HEK293 (cell line): Measurements from ENCODE around the gene MED20.

ENCODE experiments used
- BCL11A ChIP-seq: fragments of 450-650 bp; formaldehyde crosslinking; IDR thresholded peaks from 2 replicates; pipeline ENCODE4 v1.5.1; 2016; ENCODE audit warnings: low read depth, missing biosample characterization, missing genetic modification characterization
- EGR2 ChIP-seq: fragments of 450-650 bp; formaldehyde crosslinking; IDR thresholded peaks from 2 replicates; pipeline ENCODE4 v1.5.1; 2016; ENCODE audit warnings: low read depth, missing biosample characterization, missing genetic modification characterization
- KLF9 ChIP-seq: fragments of 450-650 bp; formaldehyde crosslinking; IDR thresholded peaks from 2 replicates; pipeline ENCODE4 v1.5.1; 2016; ENCODE audit warnings: missing biosample characterization, missing genetic modification characterization, low read depth
- MYNN ChIP-seq: fragments of 450-650 bp; formaldehyde crosslinking; IDR thresholded peaks from 2 replicates; pipeline ENCODE4 v1.5.1; 2016; ENCODE audit warnings: missing biosample characterization, missing genetic modification characterization, borderline replicate concordance
- MZF1 ChIP-seq: fragments of 450-650 bp; formaldehyde crosslinking; IDR thresholded peaks from 2 replicates; pipeline ENCODE4 v1.5.1; 2017; ENCODE audit warnings: missing biosample characterization, missing genetic modification characterization, borderline replicate concordance
- SP3 ChIP-seq: fragments of 450-650 bp; formaldehyde crosslinking; IDR thresholded peaks from 2 replicates; pipeline ENCODE4 v1.5.1; 2016; ENCODE audit warnings: missing biosample characterization, missing genetic modification characterization
- YY2 ChIP-seq: fragments of 450-650 bp; formaldehyde crosslinking; IDR thresholded peaks from 2 replicates; pipeline ENCODE4 v1.5.1; 2016; ENCODE audit warnings: missing biosample characterization, missing genetic modification characterization
- ZNF112 ChIP-seq: fragments of 450-650 bp; formaldehyde crosslinking; IDR thresholded peaks from 2 replicates; pipeline ENCODE4 v1.5.0; 2017; ENCODE audit warnings: missing biosample characterization, missing genetic modification characterization
- ZNF132 ChIP-seq: fragments of 450-650 bp; formaldehyde crosslinking; IDR thresholded peaks from 2 replicates; pipeline ENCODE4 v1.5.1; 2017; ENCODE audit warnings: missing biosample characterization, missing genetic modification characterization, borderline replicate concordance
- ZNF146 ChIP-seq: fragments of 450-650 bp; formaldehyde crosslinking; IDR thresholded peaks from 2 replicates; pipeline ENCODE4 v1.5.1; 2016; ENCODE audit warnings: missing biosample characterization, missing genetic modification characterization
- ZNF155 ChIP-seq: fragments of 450-650 bp; formaldehyde crosslinking; IDR thresholded peaks from 2 replicates; pipeline ENCODE4 v1.5.1; 2016; ENCODE audit warnings: missing biosample characterization, missing genetic modification characterization
- ZNF24 ChIP-seq: fragments of 450-650 bp; formaldehyde crosslinking; IDR thresholded peaks from 2 replicates; pipeline ENCODE4 v1.5.1; 2016; ENCODE audit warnings: missing biosample characterization, missing genetic modification characterization
- ZNF707 ChIP-seq: fragments of 450-650 bp; formaldehyde crosslinking; IDR thresholded peaks from 2 replicates; pipeline ENCODE4 v1.5.1; 2016; ENCODE audit warnings: missing biosample characterization, missing genetic modification characterization
- TF ChIP-seq, protein P1 (sequence below): fragments of 450-650 bp; formaldehyde crosslinking; IDR thresholded peaks from 2 replicates; pipeline ENCODE4 v1.5.1; 2016; ENCODE audit warnings: missing biosample characterization, missing genetic modification characterization
- TF ChIP-seq, protein P2 (sequence below): fragments of 450-650 bp; formaldehyde crosslinking; IDR thresholded peaks from 2 replicates; pipeline ENCODE4 v1.5.1; 2017; ENCODE audit warnings: missing biosample characterization, missing genetic modification characterization
- TF ChIP-seq, protein P3 (sequence below): fragments of 450-650 bp; formaldehyde crosslinking; IDR thresholded peaks from 2 replicates; pipeline ENCODE4 v1.5.1; 2017; ENCODE audit warnings: missing biosample characterization, missing genetic modification characterization
- TF ChIP-seq, protein P4 (sequence below): fragments of 450-650 bp; formaldehyde crosslinking; IDR thresholded peaks from 2 replicates; pipeline ENCODE4 v1.5.1; 2016; ENCODE audit warnings: missing biosample characterization, missing genetic modification characterization
- TF ChIP-seq, protein P5 (sequence below): fragments of 450-650 bp; formaldehyde crosslinking; IDR thresholded peaks from 2 replicates; pipeline ENCODE4 v1.5.1; 2017; ENCODE audit warnings: missing biosample characterization, missing genetic modification characterization
- TF ChIP-seq, protein P6 (sequence below): fragments of 450-650 bp; formaldehyde crosslinking; IDR thresholded peaks from 2 replicates; pipeline ENCODE4 v1.5.1; 2017; ENCODE audit warnings: missing biosample characterization, missing genetic modification characterization
- TF ChIP-seq, protein P7 (sequence below): fragments of 450-650 bp; formaldehyde crosslinking; IDR thresholded peaks from 2 replicates; pipeline ENCODE4 v1.5.1; 2017; ENCODE audit warnings: missing biosample characterization, mild to moderate bottlenecking, missing genetic modification characterization, moderate library complexity
- TF ChIP-seq, protein P8 (sequence below): fragments of 450-650 bp; formaldehyde crosslinking; IDR thresholded peaks from 2 replicates; pipeline ENCODE4 v1.5.1; 2016; ENCODE audit warnings: missing biosample characterization, missing genetic modification characterization, borderline replicate concordance
- TF ChIP-seq, protein P9 (sequence below): fragments of 450-650 bp; formaldehyde crosslinking; IDR thresholded peaks from 2 replicates; pipeline ENCODE4 v1.5.1; 2016; ENCODE audit warnings: missing biosample characterization, missing genetic modification characterization

The MED20 gene

DNA sequence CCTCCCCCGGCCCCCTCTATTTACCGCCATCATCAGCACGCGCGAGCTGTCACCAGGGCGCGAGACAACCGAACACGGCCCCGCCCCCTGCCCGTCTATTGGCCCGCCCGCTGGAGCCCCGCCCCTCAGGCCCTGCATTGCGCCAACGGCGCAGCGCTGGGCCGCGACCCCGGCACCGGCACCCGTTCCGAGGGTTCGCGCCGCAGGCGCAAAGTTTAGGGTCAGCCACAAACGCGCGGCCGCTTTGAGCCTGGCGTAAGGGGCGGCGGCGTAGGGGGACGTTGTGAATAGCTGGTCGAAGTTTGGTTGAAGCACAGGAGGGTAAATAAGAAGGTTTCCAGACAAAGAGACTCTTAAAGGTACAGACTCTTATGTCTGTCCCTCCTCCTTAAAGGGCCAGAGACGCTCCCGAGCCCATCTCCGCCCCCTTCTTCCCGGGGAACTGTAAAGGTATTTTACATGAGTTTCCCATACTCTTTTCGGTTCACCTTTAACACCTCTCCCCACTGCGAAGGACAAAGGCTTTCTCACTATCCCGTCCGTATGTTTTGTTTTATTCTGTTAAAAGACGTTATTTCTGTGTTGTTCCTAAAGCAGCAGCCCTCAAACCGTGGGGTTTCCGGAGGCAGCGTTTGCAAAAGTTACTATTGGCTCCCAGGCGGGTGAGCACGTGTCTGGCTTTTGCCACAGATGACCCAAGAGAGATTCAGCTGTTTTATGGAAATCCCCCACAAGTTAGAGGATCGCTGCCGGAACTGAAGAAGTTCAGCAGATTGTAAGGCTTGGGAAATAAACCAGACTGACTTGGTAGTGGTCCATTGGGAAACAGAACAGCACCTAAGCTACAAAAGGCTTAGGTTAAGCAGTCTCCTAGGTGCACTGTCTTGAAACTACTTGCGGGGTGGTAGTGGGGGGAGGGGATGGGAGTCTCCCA is 25.4 kb downstream of the MED20 start, which contains the start of gene USP49 (continued):
- TF ChIP-seq, protein P1, sequence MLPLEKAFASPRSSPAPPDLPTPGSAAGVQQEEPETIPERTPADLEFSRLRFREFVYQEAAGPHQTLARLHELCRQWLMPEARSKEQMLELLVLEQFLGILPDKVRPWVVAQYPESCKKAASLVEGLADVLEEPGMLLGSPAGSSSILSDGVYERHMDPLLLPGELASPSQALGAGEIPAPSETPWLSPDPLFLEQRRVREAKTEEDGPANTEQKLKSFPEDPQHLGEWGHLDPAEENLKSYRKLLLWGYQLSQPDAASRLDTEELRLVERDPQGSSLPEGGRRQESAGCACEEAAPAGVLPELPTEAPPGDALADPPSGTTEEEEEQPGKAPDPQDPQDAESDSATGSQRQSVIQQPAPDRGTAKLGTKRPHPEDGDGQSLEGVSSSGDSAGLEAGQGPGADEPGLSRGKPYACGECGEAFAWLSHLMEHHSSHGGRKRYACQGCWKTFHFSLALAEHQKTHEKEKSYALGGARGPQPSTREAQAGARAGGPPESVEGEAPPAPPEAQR = no peak
- TF ChIP-seq ZNF24 (tag by site-specific recombination) (no peak), ZNF707 (tag by site-specific recombination) (no peak), KLF9 (tag by site-specific recombination) (0 out of 2 replicates have a peak, but pooled peaks have one; percentile 54), ZNF146 (tag by site-specific recombination) (no peak), BCL11A (tag by site-specific recombination) (no peak), ZNF112 (tag by site-specific recombination) (no peak), MZF1 (tag by site-specific recombination) (peak; percentile 81), YY2 (tag by site-specific recombination) (no peak), SP3 (tag by site-specific recombination) (peak; percentile 76), MYNN (tag by site-specific recombination) (peak; percentile 93), EGR2 (no peak), ZNF132 (tag by site-specific recombination) (no peak), ZNF155 (tag by site-specific recombination) (no peak)
- TF ChIP-seq, protein P2, sequence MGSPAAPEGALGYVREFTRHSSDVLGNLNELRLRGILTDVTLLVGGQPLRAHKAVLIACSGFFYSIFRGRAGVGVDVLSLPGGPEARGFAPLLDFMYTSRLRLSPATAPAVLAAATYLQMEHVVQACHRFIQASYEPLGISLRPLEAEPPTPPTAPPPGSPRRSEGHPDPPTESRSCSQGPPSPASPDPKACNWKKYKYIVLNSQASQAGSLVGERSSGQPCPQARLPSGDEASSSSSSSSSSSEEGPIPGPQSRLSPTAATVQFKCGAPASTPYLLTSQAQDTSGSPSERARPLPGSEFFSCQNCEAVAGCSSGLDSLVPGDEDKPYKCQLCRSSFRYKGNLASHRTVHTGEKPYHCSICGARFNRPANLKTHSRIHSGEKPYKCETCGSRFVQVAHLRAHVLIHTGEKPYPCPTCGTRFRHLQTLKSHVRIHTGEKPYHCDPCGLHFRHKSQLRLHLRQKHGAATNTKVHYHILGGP (tag by site-specific recombination) = no peak
- TF ChIP-seq, protein P3, sequence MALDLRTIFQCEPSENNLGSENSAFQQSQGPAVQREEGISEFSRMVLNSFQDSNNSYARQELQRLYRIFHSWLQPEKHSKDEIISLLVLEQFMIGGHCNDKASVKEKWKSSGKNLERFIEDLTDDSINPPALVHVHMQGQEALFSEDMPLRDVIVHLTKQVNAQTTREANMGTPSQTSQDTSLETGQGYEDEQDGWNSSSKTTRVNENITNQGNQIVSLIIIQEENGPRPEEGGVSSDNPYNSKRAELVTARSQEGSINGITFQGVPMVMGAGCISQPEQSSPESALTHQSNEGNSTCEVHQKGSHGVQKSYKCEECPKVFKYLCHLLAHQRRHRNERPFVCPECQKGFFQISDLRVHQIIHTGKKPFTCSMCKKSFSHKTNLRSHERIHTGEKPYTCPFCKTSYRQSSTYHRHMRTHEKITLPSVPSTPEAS (tag by site-specific recombination) = no peak
- TF ChIP-seq, protein P4, sequence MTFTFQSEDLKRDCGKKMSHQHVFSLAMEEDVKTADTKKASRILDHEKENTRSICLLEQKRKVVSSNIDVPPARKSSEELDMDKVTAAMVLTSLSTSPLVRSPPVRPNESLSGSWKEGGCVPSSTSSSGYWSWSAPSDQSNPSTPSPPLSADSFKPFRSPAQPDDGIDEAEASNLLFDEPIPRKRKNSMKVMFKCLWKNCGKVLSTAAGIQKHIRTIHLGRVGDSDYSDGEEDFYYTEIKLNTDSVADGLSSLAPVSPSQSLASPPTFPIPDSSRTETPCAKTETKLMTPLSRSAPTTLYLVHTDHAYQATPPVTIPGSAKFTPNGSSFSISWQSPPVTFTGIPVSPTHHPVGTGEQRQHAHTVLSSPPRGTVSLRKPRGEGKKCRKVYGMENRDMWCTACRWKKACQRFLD = no peak
- TF ChIP-seq, protein P5, sequence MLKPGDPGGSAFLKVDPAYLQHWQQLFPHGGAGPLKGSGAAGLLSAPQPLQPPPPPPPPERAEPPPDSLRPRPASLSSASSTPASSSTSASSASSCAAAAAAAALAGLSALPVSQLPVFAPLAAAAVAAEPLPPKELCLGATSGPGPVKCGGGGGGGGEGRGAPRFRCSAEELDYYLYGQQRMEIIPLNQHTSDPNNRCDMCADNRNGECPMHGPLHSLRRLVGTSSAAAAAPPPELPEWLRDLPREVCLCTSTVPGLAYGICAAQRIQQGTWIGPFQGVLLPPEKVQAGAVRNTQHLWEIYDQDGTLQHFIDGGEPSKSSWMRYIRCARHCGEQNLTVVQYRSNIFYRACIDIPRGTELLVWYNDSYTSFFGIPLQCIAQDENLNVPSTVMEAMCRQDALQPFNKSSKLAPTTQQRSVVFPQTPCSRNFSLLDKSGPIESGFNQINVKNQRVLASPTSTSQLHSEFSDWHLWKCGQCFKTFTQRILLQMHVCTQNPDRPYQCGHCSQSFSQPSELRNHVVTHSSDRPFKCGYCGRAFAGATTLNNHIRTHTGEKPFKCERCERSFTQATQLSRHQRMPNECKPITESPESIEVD (tag by site-specific recombination) = no peak
- TF ChIP-seq, protein P6, sequence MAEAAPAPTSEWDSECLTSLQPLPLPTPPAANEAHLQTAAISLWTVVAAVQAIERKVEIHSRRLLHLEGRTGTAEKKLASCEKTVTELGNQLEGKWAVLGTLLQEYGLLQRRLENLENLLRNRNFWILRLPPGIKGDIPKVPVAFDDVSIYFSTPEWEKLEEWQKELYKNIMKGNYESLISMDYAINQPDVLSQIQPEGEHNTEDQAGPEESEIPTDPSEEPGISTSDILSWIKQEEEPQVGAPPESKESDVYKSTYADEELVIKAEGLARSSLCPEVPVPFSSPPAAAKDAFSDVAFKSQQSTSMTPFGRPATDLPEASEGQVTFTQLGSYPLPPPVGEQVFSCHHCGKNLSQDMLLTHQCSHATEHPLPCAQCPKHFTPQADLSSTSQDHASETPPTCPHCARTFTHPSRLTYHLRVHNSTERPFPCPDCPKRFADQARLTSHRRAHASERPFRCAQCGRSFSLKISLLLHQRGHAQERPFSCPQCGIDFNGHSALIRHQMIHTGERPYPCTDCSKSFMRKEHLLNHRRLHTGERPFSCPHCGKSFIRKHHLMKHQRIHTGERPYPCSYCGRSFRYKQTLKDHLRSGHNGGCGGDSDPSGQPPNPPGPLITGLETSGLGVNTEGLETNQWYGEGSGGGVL = peak; percentile 60; the same call in 1 of the 2 replicates
- TF ChIP-seq, protein P7, sequence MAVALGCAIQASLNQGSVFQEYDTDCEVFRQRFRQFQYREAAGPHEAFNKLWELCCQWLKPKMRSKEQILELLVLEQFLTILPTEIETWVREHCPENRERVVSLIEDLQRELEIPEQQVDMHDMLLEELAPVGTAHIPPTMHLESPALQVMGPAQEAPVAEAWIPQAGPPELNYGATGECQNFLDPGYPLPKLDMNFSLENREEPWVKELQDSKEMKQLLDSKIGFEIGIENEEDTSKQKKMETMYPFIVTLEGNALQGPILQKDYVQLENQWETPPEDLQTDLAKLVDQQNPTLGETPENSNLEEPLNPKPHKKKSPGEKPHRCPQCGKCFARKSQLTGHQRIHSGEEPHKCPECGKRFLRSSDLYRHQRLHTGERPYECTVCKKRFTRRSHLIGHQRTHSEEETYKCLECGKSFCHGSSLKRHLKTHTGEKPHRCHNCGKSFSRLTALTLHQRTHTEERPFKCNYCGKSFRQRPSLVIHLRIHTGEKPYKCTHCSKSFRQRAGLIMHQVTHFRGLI (tag by site-specific recombination) = no peak
- TF ChIP-seq, protein P8, sequence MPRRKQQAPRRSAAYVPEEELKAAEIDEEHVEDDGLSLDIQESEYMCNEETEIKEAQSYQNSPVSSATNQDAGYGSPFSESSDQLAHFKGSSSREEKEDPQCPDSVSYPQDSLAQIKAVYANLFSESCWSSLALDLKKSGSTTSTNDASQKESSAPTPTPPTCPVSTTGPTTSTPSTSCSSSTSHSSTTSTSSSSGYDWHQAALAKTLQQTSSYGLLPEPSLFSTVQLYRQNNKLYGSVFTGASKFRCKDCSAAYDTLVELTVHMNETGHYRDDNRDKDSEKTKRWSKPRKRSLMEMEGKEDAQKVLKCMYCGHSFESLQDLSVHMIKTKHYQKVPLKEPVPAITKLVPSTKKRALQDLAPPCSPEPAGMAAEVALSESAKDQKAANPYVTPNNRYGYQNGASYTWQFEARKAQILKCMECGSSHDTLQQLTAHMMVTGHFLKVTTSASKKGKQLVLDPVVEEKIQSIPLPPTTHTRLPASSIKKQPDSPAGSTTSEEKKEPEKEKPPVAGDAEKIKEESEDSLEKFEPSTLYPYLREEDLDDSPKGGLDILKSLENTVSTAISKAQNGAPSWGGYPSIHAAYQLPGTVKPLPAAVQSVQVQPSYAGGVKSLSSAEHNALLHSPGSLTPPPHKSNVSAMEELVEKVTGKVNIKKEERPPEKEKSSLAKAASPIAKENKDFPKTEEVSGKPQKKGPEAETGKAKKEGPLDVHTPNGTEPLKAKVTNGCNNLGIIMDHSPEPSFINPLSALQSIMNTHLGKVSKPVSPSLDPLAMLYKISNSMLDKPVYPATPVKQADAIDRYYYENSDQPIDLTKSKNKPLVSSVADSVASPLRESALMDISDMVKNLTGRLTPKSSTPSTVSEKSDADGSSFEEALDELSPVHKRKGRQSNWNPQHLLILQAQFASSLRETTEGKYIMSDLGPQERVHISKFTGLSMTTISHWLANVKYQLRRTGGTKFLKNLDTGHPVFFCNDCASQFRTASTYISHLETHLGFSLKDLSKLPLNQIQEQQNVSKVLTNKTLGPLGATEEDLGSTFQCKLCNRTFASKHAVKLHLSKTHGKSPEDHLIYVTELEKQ = no peak
- TF ChIP-seq, protein P9, sequence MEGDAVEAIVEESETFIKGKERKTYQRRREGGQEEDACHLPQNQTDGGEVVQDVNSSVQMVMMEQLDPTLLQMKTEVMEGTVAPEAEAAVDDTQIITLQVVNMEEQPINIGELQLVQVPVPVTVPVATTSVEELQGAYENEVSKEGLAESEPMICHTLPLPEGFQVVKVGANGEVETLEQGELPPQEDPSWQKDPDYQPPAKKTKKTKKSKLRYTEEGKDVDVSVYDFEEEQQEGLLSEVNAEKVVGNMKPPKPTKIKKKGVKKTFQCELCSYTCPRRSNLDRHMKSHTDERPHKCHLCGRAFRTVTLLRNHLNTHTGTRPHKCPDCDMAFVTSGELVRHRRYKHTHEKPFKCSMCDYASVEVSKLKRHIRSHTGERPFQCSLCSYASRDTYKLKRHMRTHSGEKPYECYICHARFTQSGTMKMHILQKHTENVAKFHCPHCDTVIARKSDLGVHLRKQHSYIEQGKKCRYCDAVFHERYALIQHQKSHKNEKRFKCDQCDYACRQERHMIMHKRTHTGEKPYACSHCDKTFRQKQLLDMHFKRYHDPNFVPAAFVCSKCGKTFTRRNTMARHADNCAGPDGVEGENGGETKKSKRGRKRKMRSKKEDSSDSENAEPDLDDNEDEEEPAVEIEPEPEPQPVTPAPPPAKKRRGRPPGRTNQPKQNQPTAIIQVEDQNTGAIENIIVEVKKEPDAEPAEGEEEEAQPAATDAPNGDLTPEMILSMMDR (tag by site-specific recombination) = no peak
